SHP77 treated with DMSO at 0.1 percent for 48 hours (cell line): ENCODE results near the gene GTPBP2.
"Not testable (repeated sequence)": the region's sequence is repeated elsewhere in the genome, so short reads cannot be mapped to it uniquely, and the experiment has no call there.

Source experiments
- DNase-seq: peaks from one replicate; lab custom pipeline; 2025; lab: John Stamatoyannopoulos, UW

GTPBP2 gene

GRCh38 chr6:43624786-43625288 lies 4.2 kb downstream of the GTPBP2 start:
- DNase-seq, result no peak

GRCh38 chr6:43623880-43624785 lies 4.9 kb downstream of the GTPBP2 start:
- no peak for DNase-seq

DNA sequence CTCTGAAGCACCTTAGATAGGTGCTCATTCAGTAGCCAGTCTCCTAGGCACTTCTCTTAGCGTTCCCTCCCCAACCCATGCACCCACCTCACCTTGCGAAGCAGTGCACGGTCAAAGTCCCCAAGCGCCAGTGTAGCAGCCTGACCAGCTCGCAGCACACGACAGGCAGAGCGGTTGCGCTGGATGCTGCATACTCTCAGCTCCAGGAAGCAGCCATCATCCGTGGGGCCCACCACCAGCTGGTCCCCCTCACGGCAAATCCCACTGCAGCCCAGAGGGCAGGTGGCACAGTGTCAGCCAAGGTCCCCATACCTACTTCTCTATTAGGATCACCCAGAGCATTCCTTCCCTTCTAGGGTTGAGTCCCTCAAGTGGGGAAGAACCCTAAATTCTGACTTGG lies 6.5 kb downstream of the GTPBP2 start:
- DNase-seq, result no peak

- DNase-seq, result no peak
Measured at GRCh38 chr6:43621836-43622180, 7.3 kb downstream of the GTPBP2 start.

- DNase-seq, result no peak
Measured at GRCh38 chr6:43621078-43621835, 7.8 kb downstream of the GTPBP2 start.

- DNase-seq, result no peak
Measured at GRCh38 chr6:43616725-43617472, 12.2 kb downstream of the GTPBP2 start.

DNA sequence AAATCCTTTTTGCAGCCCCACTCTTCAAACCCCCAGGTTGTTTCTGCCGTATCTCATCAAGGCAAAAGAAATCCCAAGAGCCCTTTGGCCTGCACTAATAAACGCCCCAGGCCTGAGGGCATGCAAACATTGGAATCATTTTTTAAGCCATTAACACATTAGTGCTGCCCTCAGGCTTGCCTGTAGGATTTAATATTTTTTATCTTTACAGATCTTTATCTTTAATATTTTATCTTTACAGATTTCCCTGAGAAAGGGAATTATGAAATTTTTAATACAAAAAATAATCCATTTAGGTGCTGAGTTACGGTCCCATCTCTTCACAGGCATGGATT lies 14.7 kb downstream of the GTPBP2 start:
- no peak for DNase-seq

DNA sequence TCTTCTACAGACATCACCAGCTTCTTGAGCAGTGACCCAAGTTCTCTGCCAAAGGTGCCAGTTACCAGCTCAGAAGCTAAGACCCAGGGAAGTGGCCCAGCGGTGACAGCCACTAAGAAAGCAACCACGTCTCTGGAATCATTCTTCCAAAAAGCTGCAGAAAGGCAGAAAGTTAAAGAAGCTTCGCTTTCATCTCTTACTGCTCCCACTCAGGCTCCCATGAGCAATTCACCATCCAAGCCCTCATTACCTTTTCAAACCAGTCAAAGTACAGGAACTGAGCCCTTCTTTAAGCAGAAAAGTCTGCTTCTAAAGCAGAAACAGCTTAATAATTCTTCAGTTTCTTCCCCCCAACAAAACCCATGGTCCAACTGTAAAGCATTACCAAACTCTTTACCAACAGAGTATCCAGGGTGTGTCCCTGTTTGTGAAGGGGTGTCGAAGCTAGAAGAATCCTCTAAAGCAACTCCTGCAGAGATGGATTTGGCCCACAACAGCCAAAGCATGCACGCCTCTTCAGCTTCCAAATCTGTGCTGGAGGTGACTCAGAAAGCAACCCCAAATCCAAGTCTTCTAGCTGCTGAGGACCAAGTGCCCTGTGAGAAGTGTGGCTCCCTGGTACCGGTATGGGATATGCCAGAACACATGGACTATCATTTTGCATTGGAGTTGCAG lies 15.2 kb downstream of the GTPBP2 start:
- no peak for DNase-seq

DNA sequence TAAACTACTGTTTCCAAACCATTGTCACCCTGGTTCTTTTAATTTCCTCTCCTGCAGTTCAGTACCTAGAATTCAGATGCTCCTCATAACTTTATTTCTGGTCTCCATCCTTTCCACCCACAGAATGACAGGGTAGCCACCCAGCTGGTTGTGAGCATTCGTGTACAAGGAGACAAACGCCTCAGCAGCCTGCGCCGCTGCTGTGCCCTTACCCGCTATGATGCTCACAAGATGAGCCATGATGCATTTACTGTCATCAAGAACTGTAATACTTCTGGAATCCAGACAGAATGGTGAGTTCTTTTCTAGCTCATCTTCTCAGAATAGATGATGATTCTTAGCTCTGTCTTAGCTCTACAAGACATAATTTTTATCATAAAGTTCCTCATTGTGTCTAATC lies 18.6 kb downstream of the GTPBP2 start:
- DNase-seq, result no peak

GRCh38 chr6:43609402-43609801 lies 19.7 kb downstream of the GTPBP2 start:
- DNase-seq, result no peak

DNA sequence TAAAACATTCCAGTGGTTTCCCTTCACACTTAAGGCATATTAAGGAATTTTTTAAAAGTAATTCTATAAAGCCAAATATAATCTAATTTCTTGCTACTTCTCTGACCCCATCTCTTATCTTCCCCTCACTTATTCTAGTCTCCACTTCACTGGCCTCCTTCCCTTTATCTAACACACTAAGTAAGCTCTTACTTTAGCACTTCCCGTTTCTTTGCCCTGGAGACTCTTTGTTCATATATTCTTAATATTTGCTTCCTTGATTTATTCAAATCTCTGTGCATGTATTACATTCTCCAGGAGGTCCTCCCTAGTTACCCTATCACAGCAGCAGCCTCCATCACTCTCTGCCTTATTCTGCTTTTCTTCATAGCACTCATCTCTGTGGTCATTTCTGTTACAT lies 20.3 kb downstream of the GTPBP2 start:
- DNase-seq, result no peak

DNA sequence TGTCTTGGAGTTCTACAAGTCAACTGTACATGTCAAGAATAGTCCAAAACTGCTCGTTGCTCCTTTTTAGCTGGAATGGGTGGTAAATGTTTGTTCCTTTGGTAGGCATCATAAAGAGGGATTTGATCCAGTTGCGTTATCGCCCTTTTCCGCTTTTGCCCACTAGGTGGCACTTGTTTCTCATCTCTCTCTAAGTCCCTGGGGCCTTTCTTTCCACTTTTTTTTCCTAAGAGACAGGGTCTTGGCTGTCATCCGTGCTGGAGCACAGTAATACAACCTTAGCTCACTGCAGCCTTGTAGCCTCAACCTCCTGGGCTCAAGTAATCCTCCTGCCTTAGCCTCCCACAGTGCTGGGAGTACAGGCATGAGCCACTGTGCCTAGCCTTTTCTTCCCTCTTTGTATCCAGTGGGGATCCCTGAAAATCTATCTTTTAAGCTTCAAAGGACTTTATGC lies 20.7 kb downstream of the GTPBP2 start:
- DNase-seq, result peak; percentile 34

- DNase-seq, result no peak
Measured at GRCh38 chr6:43606019-43606418, 23.0 kb downstream of the GTPBP2 start.

DNA sequence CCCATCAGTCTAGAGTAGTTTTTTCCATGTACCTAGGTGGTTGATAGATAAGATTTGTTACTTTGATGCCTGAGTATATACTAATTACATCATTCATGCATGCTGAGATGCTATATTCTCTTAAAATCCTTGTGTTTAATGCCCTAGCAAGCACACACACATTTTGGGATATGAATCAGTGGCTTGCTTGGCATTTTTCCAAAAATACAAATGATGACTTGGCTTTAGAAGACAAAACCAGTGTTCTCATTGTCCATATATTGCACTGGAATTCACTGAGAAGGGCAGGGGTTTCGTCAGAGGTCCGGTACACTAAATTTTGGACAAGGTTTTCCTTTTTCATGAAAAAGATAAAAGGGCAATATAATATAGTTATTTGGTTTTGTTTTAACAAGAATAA lies 24.9 kb downstream of the GTPBP2 start:
- no peak for DNase-seq

DNA sequence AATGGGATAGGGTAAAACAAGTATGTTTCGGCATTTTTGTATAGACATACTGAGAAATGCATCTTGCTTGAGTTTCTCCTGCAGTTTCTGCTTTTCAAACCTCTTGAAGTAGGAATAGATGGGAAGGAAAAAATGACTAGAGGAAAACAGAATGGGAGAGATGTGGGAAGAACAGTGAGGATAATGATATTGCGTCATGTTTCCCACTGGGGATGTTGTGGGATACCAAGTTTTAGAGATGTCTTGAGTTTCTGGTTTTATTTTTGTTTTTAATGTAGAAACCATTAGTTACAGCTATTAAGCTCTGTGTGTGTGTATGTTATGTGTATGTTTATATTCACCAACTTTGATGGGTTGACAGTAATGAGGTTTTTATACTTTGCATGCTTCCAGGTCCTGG lies 28.5 kb downstream of the GTPBP2 start:
- no peak for DNase-seq

- DNase-seq, result no peak
Measured at GRCh38 chr6:43593938-43594337, 35.1 kb downstream of the GTPBP2 start.

DNA sequence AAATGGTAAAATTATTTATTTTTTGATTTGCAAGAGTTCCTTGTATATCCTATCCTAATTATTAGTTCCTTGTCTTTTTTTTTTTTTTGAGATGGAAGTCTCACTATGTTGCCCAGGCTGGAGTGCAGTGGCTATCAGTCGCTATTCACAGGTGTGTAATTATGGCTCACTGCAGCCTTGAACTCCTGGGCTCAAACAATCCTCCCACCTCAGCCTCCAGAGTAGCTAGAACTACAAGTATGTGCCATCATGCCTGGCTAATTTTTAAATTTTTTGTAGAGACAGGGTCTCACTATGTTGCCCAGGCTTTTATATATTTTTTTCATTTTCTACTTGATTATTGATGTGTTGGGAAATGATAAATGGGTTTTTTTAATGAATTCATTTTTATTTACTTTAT lies 39.5 kb downstream of the GTPBP2 start:
- DNase-seq, result not testable (repeated sequence)

DNA sequence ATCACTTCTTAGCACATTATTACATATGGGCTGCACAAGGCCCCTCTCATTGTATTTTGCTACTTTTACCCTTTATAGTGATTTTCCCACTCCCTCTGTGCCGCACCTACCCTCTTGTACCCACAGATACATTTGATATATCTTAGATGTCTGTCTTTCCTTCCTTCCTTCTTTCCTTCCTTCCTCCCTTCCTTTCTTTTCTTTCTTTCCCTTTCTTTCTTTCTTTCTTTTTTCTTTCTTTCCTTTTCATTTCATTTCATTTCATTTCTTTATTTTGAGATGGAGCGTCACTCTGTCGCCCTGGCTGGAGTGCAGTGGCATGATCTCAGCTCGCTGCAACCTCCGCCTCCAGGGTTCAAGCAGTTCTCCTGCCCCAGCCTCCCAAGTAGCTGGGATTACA lies 40.9 kb downstream of the GTPBP2 start:
- no peak for DNase-seq

- no peak for DNase-seq
Measured at GRCh38 chr6:43584892-43585570, 44.0 kb downstream of the GTPBP2 start.

DNA sequence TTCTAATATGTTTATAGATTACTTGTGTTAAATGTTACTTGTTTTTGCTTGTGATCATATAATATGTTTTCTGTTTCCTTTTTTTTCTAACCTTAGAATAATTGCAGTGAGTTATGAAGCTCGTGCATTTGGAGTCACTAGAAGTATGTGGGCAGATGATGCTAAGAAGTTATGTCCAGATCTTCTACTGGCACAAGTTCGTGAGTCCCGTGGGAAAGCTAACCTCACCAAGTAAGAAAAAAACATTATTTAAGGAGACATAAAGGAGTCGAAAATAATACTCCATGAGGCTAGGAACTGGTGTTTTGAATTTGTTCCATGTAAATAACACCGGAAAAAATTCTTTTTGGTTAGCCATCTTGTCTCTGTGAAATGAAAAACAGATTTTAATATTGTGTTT lies 46.2 kb downstream of the GTPBP2 start:
- DNase-seq, result no peak

DNA sequence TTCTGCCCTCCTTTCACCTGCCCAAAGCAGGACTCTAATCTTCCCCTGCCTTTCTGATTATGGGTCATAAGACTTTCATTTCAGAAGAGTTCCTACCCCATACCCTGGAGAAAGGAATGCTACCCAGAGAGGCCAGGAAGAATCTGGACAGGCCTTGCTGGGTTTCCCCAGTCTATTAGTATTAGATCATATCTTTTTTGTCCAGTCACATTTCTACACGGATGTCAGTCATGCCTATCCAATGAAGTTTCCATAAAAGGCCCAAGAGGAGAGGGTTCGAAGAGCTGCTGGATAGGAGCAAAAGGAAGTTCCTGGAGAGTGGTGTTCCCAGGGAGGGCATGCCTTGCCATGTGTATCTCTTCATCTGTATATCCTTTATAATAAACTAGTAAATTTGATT lies 49.9 kb downstream of the GTPBP2 start:
- no peak for DNase-seq
